OCI-M2 (cell line): ENCODE data around the gene CMIP.
"Not testable (repeated sequence)": the region's sequence is repeated elsewhere in the genome, so short reads cannot be mapped to it uniquely, and the experiment has no call there.

Experiments
- DNase-seq: peaks from one replicate; lab custom pipeline; 2025; ENCODE audit not compliant: unreplicated experiment; lab: John Stamatoyannopoulos, UW

The CMIP gene

DNA sequence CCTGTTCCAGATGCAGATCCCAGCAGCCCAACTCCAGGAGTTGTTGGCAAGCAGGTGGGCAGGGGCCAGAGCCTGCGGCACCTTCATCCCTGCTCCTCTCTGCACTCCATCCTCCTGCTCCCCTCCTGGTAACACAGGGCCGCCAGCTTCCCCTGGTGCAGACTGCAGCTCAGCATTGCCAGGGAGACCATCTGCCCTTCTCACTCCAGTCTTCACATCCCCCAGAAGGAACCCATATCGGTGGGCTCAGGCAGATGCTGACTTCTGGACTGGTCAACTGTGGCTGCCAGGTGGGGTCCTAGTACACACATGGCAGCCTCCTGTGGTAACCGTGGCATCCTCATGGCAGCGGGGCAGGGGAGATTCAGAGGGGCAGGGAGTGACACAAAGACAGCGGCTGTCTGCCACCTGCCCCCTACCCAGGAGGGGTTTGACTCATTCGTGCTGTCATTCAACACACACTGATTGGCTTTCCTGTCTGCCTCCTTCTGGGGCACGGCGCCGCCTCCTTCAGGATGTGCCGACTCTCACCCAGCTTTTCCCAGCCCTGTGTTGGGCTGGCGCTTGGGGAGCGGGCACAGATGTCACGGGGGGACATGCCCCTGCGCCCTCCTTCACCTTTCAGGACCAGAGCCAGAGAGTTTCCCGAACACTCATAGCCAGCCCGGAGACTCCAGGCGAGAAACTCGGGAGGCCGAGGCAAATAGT lies 120.9 kb downstream of the CMIP start:
- DNase-seq = no peak

DNA sequence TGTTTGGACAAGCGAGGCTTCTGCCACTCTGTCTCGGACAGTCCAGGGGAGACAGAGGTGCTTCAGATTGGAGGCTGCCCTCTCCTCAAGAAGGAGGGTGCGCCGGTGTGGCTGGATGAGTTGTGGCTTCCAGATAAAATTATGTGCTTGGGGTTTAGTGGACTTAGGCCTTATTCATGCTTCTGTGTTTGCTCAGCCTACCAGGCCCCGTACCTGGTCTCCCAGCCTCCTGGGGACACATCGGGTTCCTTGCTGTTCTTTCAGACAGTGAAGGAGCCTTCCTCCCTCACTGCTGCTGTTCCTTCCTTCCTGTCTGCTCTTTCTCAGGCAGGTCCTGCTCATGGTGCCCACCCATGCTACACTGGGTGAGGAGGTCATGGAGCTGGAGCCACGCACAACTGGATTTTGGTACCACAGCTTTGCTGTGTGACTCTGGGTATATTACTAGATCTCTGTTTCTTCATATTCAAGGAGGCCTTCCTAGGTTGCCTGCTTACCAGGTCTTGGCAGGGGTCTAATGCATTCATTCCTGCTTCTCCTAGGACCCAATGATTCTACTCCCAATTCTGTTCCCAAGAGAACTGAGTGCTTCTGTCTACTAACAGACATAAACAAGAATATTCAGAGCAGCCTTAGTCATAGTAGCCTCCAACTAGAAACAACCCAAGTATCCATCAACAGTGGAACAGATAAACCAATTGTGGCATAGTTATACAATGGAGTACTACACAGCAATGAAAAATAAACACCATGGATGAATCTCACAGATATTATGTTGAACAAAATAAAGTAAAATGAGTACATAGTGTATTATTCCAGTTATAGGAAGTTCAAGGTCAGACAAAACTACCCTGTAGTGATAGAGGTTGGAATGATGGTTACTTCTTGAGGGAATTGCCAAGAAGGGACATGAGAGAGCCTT lies 121.7 kb downstream of the CMIP start:
- DNase-seq = no peak

DNA sequence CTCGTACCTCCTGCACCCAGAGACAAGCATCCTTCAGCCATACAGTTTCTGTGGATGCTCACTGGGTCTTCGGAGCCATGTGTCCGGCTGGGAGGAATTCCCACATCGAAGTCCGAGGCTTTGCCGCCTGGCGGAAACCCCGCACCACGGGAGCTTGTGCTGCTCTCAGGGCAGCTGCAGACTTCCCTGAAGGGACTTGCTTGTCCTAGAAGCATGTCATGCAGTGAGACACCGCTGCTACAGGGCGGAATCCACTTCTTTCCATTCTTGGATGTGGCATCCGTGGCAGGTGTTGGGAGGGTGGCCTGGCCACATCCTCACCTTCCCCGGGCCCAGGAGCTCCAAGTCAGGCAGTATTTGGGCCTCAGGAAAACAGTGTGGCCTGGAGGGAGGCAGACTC lies 122.5 kb downstream of the CMIP start:
- DNase-seq = no peak

DNA sequence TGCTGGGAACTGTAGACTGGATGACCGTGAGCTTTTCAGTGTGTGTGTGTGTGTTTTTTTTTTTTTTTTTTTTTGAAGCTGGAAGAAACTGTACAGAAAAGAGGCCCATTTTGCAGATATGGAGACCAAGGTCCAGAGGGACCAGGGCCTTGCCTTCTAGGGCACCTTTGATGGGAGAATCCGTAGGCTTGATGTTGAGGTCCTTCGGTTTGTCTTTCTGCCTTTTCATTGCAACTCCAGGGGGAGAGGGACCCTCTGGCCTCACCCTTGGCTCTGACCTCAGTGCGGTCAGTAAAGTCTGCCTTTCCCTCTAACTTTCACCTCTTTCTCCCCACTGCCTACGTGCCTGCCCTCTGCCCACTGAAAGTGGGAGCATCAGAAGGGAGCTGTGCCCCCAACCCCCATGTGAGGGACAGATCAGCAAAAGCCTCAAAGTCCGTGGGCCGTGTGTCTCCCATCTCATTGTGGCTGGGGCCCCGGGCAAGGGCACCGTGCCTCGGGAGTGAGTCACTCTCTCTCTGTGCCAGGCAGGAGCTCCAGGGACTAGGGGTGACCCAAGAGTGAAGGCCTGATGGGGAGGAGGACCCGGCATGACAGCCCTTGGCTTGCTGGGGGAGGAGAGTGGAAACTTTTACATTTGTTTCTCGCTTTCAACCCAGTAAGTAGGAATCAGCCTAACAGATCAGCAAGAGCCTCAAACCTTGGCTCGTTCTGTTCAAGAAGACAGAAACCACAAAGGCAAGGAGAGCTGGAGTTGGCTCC lies 123.6 kb downstream of the CMIP start:
- DNase-seq = no peak

DNA sequence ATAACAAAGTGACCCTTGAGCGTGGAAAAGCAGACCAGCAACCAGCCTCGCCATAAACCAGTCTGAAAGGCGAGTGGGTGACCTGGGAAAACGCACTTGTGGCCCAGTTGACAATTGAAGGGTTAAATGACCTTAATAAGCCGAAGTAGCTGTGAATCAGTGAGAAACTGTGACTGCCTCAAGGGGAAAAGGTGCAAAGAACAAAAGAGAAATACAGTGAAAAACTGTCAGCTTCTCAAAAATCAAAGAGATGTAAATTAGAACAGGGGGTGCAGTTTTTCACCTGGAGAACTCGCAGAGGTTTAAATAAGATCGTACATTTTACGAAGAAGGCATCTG lies 124.1 kb downstream of the CMIP start:
- no peak for DNase-seq

DNA sequence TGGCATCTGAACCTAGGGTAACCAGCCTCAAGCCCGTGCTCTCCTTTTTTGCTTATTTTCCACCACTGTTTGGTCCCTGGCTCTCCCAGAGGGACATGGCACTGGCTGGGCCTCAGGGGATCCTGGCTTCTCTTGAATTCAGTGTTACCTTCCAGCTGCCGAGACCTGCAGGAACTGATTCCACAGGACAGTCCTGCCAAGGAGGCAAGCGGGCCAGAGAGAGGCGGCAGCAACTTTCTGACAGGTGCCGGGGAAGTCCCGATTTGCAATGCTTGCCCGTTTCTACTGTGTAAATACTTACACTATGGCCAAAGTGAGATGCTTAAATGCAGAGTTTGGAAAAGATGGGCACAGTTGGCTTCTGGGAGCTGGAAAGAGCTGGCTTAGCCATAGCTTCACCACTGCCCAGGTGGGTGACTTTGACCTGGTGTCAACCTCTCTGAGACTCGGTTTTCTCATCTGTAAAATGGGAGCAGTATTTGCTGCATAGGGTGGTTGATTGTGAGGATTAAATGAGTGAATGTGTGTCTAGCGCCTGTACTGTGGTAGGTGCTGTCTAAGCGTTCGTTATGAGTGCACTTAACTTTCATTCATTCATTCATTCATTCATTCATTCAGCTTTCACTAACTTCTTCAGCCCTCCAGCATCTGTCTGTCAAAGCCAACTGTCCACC lies 124.9 kb downstream of the CMIP start:
- no peak for DNase-seq

DNA sequence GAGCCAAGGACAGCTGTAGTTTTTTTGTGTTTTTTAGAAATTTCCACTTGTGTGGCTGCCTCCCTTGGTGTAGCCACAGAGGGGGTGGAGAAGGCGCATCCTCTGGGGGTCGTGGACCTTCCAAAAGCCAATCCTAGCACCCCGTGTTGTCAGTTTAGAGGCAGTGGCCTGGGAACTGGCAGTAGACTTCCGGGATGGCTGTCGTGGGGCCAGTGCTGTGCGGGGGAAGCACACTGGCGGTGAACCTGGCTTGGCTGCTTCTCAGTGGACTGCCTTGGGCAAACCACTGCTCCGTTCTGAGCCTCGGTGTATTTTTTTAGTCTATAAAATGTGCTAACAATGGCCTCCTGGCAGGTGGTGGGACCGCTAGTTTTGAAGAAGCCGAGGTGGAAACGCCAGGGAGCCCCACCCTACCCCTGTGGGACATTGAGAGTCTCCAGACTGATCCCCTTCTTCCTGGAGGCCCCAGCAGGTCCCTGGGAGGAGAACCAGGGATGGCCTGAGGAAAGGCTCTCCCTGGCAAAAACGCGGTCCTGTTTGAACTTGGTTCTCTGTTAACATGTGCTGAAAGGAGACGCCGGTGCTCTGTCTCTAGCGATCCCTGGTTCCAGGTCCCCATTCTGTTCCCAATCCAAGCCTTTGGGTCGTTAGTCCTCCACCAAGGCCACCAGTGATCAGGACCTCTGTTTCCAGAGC lies 125.7 kb downstream of the CMIP start:
- DNase-seq = no peak

DNA sequence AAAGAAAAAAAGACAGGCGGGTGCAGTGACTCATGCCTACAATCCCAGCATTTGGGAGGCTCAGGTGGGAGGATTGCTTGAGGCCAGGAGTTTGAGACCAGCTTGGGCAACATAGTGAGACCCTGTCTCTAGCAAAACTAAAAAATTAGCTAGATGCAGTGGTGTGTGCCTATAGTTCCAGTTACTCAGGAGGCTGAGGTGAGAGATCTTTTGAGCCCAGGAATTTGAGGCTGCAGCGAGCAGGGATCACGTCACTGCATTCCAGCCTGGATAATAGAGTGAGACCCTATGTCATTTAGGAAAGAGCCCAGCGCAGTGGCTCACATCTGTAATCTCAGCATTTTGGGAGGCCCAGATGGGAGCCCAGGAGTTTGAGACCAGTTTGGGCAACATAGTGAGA lies 126.6 kb downstream of the CMIP start:
- DNase-seq = no peak

DNA sequence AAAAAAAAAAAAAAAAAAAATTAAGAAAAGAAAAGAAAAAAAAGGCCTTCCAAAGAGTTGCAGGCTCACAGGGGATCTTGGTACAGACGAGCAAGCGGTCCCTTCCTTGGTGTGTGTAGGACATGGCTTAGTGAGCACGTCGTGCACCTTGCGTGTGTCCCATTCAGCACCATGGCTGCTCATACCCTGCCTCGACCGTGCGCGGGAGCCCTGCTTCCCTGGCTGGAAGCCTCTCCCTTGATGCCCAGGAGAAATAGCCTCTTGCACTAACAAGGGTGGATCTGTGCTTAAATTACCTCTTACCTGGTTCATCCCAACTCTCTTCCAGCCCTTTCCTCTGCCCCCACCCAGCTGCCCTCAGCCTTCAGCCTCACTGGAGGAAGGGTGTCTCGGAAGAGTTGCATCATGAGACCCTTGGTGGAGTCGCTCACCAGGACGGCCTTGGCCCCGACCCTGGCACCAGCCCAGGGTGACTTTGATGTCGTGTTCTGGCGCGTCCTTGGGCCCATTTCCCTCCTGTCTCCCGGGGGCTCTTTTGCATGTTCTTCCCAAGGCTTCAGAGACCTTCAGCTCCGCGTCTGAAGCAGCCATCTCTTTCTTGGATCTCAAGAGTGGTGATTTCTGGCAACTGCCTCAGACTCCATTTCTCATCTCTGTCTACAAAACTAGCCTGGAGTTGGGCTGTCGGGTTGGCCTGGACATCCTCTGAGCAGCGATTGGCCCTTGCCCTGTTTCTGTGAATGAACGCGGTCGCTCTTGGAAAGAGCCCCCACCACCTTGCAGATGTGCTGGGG lies 127.2 kb downstream of the CMIP start:
- DNase-seq = no peak

DNA sequence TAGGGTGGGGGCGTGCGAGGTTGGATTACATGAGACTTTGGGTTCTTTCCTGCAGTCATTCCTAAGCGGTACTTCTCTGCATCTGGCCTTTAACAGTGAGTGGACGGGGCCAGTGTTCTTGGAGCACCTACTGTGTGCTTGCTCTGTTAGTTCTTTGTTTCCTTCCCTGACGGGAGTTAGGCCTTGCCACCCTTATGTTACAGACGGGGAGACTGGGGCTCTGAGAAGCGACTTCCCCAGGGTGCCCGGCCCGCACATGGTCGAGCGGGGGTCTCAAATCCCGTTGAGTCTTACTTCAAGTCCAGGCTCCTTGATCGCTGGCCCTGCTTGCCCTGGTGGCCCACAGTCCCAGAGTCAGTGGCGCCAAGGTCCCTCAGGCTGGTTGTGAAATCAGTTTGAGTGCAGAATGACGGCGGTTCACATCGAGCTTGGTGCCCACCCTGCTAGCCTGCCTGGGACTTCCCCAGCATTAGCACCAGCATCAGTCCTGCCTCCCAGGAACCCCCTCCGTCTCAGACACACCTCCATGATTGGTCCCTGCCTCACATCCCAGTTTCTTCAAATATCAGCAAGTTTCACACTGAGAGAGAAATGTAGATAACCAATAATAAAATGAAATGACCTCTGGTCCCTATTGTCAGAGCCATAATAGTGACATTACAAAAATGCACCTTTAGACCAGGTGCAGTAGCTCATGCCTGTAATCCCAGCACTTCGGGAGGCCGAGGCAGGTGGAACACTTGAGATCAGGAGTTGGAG lies 128.0 kb downstream of the CMIP start:
- DNase-seq = no peak

DNA sequence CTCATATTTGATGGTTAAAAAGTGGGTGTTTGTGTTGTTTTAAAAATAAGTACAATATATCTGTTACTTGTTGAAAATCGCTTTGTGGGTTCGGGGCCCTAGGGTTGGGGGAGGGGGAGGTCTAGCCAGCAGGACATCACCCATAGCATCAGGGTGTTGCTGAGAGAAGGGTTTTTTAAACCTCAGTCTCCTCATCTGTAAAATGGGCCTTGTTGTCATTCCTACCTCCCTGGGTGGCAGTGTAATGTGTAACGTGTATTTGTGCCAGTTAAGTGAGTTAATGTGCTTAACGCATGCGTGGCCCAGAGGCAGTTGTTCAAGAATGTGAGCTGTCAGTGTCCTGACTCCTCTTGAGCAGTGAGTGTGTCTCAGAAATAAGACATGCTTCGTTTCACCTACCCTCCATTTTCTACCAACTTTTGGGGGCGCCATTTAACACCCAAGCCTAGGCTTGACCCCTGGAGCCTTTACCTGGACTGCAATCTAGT lies 129.0 kb downstream of the CMIP start:
- no peak for DNase-seq

DNA sequence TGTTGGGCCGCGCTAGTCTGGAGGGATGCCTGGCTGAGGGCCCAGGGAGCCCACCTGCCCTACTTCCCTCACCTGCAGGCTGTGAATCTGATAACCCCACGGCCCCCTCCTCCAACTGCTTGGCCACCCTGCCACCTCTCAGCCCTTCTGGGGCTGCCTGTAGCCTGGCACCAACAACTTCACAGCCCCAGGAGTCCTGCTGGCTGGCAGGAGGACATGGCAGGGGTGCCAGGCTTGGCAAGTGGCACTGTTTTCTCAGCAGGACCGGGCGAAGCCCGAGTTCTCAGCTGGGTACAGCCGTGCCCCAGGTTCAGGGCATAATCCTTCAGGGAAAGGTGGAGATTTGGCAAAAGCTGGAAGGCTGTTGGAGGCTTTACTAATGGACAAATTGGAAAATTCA lies 129.6 kb downstream of the CMIP start:
- DNase-seq = no peak

DNA sequence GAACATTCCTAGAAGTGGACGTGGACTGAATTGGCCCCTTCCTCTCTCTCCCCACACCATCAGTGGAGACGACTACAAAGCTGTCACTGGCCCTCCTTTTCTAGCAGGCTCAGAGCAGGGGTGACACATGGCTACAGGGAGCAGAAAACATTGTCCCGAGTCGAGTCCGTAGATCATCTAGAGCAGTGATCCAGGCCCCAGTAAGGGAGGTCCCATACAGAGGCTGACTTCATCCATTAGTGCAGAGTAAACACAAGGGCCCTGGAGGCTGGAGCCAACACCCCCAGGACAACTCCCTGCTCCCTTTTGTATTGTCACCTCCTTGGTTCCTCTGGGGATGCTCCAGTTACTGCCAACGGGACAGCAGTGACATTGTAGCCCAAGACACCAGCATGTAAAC lies 130.7 kb downstream of the CMIP start:
- no peak for DNase-seq

DNA sequence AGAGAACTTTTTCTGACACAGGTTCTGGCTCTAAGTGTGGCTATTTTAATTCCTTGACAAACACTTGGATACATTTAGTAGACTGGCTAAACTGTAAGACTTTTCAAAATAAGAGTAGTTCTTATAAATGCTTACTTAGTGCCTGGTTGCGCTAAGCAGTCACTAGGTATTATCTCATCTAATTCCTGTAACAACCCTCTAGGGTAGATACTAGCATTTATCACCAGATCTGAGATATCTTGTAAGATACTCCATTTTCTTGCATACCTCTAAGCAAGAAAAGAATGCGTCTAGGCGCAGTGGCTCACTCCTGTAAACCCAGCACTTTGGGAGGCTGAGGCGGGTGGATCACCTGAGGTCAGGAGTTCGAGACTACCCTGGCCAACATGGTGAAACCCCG lies 131.2 kb downstream of the CMIP start:
- DNase-seq = no peak

DNA sequence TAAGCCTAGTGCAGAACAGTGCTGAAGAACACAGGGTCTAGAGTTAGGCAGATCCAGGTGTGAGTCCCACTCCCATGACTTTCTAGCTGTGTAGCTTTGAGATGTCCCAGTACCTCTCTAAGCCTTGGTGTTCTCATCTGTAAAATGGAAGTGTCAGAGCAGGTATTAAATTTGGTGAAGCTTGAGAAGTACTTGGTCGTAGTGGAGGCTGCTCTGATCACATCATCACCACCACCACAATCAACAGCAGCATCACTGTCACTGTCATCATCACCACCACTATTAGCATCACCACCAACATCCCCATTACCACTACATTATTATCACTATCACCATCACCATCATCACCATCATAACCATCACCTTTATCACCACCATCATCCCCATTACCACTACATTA lies 132.1 kb downstream of the CMIP start:
- DNase-seq = no peak

DNA sequence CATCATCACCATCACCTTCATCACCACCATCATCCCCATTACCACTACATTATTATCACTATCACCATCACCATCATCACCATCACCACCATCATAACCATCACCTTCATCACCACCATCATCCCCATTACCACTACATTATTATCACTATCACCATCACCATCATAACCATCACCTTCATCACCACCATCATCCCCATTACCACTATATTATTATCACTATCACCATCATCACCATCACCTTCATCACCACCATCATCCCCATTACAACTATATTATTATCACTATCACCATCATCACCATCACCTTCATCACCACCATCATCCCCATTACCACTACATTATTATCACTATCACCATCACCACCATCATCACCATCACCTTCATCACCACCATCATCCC lies 132.7 kb downstream of the CMIP start:
- not testable (repeated sequence) for DNase-seq

DNA sequence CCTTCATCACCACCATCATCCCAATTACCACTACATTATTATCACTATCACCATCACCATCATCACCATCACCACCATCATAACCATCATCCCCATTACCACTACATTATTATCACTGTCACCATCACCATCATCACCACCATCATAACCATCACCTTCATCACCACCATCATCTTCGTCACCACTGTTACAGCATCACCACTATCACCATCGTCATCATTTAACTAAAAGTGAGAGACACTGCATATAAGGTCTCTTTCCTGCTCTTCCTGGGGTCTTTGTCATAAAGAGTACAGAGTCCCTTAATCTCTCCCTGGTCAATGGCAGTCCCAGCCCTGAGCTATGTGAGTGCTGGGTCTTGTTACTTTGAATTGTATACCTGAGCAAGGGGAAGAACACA lies 133.5 kb downstream of the CMIP start:
- DNase-seq = no peak

DNA sequence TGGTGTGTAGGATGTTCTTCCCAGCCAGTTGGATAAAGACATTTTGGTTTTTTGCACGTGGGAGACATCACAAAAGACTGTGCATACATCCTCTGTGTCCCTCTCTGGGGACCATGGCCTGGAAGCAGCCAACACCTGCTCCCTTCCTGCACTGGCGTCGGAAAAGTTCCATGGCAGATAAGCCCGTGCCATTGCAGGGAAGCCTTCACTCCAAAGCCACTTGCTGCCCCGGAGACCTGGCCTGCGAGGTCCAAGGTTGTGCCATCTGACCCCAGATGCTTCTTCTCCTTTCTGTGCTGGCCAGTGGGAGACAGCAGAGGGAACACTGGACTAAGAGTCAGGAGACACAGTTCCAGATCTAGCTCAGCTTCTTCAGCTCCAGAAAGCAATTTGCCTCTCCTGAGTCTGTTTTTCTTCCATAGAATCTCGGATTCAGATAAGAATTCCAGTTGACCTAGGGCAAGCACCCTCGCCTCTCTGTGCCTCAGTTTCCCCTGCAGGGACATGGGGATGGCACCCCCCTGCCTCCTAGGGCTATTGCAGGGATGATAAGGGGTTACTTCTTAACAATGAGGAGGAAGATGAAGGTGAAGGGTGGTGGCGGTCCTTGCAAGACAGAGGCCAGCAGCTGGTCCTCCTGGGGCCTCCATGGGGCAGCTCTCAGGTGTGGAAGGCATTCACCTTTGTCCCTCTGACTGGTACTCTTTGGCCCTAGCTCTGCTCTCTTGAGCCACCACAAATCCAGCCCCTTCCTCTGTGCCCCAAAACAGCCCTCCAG lies 134.2 kb downstream of the CMIP start:
- DNase-seq = no peak
